SH-SY5Y (cell line): ENCODE data around the gene NLK.

Experiments
- GATA2 ChIP-seq: IDR thresholded peaks from 2 replicates; pipeline ENCODE4 v1.6.1; 2011; ENCODE audit warnings: mild to moderate bottlenecking, low read depth, low read length
- GATA3 ChIP-seq: IDR thresholded peaks from 2 replicates; pipeline ENCODE4 v1.6.1; 2011; ENCODE audit warnings: low read depth, mild to moderate bottlenecking, low read length, moderate library complexity

Gene NLK

DNA sequence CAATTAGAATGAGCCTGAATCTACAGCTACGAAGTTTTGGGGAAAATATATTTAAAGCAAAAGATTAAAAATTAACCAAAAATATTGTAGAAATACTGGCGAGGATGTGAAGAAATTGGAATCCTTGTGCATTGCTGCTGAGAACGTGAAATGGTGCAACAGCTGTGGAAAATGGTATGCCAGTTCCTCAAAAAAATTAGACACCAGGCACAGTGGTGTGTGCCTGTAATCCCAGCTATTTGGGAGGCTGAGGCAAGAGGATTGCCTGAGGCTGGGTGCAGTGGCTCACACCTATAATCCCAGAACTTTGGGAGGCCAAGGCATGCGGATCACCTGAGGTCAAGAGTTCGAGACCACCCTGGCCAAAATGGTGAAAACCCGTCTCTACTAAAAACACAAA is 156.6 kb downstream of the NLK start:
- TF ChIP-seq GATA2 (no peak), GATA3 (no peak)

DNA sequence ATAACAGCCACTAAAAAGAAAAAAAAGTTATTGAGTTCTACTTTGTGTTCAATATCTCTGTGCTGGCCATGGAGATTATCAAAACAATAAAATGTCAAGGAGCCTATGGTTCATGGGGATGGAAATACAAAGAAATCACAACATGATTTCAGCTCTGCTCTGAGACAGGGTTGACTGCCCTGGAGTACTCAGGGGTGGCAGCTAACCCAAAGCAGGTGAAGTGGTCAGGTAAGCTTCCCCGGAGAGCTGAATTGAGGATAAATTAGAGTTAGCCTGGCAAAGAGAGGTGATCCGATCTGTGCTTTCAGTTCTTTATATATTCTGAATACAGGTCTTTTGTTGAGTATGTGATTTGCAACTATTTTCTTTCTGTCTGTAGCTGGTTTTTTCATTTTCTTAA is 157.3 kb downstream of the NLK start:
- TF ChIP-seq GATA3 (no peak), GATA2 (no peak)

DNA sequence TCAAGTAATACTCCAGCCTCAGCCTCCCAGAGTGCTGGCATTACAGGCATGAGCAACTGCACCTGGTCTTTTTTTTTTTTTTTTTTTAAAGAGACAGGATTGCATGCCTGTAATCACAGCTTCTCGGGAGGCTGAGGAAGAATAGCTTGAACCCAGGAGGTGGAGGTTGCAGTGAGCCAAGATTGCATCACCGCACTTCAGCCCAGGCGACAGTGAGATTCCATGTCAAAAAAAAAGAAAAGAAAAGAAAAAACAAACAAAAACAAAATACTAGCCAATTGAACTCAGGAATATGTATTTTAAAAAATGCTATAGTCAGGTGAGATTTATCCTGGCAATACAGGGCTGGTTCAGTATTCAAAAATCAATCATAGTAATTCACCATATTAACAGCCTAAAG is 158.8 kb downstream of the NLK start:
- TF ChIP-seq GATA2 (no peak), GATA3 (no peak)

DNA sequence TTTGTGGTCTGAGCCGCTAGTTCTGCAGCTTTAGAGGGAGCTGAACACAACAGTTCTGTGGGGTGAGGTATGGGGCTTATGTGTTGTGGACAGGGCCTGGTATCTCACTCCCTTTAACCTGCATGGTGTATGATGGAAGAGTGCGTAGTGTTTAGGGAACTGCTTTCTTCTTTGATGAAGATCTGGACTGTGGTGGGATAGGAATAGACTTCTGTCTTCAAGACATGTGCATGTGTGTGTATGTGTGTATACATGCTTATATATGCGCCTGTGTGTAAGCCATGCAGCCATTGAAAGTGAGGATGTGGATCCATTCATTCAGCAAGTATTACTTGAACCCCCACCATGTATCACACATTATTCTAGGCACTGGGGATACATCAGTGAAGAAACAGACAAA is 161.8 kb downstream of the NLK start:
- TF ChIP-seq GATA3, result no peak
- TF ChIP-seq GATA2, result no peak

DNA sequence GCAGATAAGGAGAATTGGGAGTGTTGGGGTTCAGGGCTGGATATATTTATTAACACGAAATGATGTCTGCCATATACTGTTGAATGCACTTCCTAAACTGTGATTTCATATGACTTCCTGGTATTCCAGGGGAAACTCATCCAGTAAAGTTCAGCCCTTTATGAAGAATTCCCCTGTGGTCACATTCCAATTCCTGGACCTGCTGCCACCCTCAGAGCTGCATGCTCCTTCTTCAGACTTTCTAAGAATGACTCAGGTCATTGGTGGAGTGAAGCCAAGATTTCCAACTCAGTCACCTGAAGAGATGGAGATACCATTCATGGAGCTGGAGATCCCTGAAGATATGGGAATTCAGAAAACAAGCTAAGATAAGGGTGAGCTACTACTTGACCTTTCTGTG is 162.3 kb downstream of the NLK start:
- TF ChIP-seq GATA3, result no peak
- TF ChIP-seq GATA2, result no peak

DNA sequence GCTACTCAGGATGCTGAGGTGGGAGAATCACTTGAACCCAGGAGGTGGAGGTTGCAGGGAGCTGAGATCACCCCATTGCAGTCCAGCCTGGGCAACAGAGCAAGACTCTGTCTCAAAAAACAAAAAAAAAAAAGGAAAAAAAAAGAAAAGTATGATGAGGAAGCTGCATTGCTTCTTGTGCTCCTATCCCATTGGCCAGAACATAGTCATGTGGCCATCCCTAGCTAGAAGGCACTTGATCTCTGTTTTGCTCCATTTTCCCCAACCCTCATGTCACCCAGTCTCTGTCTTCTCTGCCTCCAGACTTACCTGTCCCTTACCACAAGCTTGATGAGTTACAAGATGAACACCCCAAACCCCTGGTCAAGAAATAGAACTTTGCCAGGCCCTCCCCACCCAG is 163.8 kb downstream of the NLK start:
- TF ChIP-seq GATA3 (no peak), GATA2 (no peak)

DNA sequence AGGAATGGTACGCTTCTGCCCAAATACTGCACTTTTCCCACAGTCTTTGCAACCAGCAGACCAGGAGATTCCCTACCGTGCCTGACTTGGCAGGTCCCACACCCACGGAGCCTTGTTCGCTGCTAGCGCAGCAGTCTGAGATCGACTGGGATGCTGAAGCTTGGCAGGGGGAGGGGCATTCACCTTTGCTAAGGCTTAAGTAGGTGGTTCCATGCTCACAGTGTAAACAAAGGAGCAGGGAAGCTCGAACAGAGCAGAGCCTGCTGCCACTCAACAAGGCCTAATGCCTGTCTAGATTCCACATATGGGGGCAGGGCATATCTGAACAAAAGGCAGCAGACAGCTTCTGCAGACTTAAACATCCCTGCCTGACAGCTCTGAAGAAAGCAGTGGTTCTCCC is 169.3 kb downstream of the NLK start:
- no peak for TF ChIP-seq GATA3
- TF ChIP-seq GATA2, result no peak

DNA sequence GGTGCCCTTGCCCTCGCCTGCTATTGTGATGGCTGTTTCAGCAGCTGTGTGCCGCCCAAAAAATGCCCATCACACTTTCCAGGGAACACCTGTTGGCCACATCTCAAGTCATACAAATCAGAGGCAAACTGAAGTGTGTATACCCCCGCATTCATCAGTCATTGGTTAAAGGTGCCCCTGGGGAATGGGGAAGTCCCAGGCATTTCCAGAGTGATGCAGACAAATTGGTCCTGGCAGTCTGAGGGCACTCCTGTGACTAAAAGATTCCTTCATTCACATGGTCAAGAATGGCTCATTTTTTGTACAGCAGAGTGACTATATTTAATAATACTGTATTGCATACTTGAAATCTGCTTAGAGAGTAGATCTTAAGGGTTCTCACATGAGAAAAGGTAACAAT is 173.6 kb downstream of the NLK start:
- TF ChIP-seq GATA3, result no peak
- TF ChIP-seq GATA2, result no peak

DNA sequence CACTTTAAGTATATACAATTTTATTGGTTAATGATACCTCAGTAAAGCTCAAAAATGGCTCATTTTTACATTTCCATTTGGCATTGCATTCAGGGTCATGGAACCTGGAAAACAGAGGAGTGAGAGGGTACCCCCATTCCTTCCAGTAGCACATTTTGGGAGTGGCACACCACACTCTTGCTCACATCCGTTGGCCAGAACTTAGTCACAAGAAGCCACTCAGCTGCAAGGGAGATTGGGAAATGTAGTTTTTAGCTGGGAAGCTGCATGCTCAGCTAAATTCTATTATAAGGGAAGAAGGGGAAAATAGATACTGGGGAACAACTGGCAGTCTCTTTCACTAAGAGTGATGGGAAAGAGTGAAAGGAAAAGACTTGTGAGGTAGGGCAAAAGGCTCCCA is 174.1 kb downstream of the NLK start:
- TF ChIP-seq GATA3, result no peak
- TF ChIP-seq GATA2, result no peak

DNA sequence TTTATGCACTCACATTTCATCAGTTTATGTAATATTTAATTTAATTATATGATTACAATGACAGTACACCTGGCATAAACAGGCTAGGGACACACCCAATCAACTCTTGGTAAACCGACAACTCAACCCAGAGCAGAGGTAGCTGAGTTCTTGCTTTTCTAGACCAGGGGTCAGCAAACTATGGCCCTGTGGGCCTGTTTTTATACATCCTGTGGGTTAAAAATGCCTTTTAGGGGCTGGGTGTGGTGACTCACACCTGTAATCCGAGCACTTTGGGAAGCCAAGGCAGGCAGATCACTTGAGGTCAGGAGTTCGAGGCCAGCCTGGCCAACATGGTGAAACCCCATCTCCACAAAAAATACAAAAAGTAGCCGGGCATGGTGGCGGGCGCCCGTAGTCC is 177.3 kb downstream of the NLK start:
- TF ChIP-seq GATA2 (no peak), GATA3 (no peak)

DNA sequence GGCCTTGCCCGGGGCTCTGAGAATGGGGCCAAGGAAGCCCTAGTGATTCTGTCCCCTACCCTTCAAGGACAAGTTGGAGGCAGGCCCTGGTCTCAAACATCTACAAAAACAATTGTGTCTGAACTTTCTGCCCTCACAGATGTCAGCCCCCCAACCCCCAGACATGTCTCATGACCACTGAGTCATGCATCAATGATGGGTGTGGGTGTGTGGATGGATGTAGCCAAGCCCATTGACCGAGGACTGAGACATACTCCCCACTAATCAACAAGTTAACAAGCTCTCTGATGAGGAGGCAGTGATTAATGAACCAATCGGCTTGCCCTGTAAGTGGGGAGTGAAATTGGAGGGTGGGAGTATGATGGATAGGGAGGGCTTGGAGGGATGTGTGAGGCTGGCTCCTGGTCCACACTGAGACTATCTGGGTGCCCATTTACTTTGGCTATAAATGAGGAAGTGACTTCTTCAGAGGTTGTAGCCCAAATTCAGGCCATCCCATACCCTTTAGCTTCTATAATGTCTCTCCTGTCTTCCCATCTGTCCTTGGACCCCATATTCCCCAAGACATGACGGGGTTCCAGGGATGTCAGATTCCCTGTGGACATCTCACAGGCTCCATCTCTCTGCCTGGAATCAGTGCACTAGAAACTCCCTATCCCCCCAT is 179.4 kb downstream of the NLK start:
- TF ChIP-seq GATA3, result no peak
- no peak for TF ChIP-seq GATA2

DNA sequence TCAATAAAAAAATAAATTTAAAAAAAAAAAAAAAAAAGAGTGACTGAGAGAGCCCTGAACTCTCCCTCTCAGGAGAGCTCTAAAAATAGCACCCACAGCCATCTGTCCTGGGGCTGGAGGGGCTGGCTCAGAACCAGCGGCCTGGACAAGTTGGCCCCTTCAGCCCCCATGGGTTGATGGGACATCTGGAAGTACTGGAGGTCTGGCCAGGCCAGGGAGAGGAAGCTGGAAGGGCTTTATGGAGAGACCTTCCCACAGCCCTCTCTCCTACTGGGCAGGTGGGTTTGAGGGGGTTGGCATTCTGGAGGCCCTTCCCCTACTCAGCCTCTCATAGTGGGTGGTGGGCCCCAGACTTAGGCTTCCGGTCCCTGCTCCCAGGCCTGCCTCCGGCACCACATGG is 182.8 kb downstream of the NLK start:
- TF ChIP-seq GATA2, result no peak
- TF ChIP-seq GATA3, result no peak

DNA sequence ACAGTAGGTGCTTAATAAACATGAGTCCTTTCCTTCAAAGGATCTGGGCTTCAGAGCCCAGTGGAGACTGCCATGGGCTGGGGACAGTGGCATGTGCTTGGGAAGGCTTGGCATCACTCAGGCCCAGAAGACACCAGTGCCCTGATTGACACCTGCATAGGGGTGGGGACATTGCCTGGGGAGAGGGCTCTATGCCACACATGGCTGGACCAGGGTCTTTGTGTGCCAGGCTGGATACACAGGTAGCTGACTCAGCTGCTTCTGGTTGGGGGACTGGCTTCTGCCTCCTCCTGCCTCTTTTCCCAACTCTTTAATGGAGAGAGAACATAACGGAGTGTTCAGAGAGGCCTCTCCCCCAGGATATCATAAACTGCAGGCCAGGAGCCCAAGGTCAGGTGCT is 183.4 kb downstream of the NLK start:
- TF ChIP-seq GATA3 (no peak), GATA2 (no peak)

DNA sequence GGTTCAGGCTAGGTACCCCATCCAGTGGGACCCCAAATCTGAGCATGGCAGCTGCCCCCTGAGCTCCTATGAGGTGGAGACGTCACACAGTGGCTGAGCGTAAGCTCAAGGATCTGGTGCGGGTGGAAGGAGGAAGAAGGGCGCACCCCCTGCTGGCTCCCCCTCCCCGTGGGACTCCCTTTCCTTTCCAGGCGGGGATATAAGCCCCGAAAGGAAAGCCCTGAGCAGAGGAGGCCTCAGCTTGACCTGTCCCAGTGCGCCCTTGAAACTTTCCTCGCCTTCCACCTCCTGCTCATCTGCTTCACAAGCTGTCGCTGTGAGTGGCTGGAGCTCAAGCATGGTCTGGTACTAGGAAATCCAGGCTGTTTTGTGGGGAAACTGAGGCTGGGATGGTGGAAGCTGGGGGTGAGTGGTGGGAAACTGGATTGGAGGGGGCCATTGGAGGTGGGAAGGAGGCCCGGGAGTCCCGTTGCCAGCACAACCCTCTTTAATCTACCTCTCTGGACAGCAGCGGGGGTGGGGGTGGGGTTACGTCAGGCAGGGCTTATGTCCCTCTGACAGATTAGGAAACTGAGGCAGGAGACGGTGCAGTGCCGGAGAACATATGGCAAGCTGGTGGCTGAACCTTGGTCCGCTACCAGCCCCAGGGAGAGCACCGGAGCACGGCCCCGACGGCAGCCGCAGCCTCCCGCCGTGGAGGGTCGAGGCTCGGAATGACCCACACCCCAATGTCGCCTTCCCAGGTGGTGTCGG is 184.3 kb downstream of the NLK start:
- TF ChIP-seq GATA3 (no peak), GATA2 (no peak)
